Testis (tissue), 2 donors: ENCODE data around the gene SPARC.

Source experiments
- POLR2A ChIP-seq: fragments of 450-650 bp; IDR thresholded peaks from one replicate; pipeline ENCODE4 v1.6.1; 2017; ENCODE audit warnings: antibody characterized with exemption, mild to moderate bottlenecking, moderate library complexity
- TF ChIP-seq, protein P1 (sequence below), 3 experiments: fragments of 450-650 bp in 2 of 3; fragments of 200-600 bp in 1 of 3; sonication (generic) in 1 of 3; IDR thresholded peaks; one replicate each; pipeline ENCODE4 v1.5.1; 2016 to 2019; ENCODE audit warnings: antibody characterized with exemption in 3 of 3, mild to moderate bottlenecking in 2 of 3, moderate library complexity in 1 of 3

DNA sequence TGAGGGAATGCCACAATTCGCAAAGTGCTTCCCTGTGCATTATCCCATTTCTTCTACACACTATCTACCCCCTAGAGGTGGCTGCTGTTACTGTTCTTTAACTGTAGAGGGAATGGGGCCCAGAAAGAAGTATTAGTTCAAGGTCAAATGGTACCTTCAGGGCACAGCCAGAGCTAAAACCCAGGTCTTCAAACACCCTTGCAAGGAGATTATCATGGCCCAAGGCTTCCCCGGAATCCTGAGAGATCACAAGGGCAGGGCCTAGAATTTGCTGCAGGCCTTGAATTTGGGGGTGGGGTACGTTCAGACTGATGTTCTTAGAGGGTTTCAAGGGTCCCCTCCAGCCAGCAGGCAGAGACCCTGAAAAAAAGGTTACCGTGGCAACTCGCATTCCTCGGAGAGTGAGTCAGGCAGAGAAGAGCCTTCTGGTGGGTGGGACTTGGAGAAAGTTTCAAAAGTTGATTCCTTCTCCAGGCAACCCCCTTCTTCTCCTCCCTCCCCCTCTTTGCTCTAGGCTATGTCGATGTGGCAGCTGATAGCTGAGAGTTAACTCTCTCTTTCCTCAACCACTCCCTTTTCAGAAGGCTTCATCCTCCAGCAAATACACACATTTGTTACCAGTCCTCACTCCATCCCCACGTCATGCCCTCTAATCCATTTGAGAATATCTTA, 1.9 kb downstream of the SPARC start:
- TF ChIP-seq, protein P1, sequence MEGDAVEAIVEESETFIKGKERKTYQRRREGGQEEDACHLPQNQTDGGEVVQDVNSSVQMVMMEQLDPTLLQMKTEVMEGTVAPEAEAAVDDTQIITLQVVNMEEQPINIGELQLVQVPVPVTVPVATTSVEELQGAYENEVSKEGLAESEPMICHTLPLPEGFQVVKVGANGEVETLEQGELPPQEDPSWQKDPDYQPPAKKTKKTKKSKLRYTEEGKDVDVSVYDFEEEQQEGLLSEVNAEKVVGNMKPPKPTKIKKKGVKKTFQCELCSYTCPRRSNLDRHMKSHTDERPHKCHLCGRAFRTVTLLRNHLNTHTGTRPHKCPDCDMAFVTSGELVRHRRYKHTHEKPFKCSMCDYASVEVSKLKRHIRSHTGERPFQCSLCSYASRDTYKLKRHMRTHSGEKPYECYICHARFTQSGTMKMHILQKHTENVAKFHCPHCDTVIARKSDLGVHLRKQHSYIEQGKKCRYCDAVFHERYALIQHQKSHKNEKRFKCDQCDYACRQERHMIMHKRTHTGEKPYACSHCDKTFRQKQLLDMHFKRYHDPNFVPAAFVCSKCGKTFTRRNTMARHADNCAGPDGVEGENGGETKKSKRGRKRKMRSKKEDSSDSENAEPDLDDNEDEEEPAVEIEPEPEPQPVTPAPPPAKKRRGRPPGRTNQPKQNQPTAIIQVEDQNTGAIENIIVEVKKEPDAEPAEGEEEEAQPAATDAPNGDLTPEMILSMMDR (IDR thresholded peaks at IDR 0.05), result peak in 1 of 3 experiments; percentile 32
- no peak for TF ChIP-seq POLR2A
